Activated T-cell treated with anti-CD3 and anti-CD28 coated beads for 4 hours (primary cell): ENCODE results near the gene NPR3.

ENCODE experiments used
- DNase-seq: peaks from one replicate; pipeline ENCODE4 v3.0.0-alpha.2; 2020

The NPR3 gene

GRCh38 chr5:32712481-32713360 lies 1.6 kb downstream of the NPR3 start:
- no peak for DNase-seq

- DNase-seq = no peak
Measured at GRCh38 chr5:32713361-32713769, 2.2 kb downstream of the NPR3 start.

GRCh38 chr5:32713770-32714381 lies 2.8 kb downstream of the NPR3 start:
- no peak for DNase-seq

- DNase-seq = no peak
Measured at GRCh38 chr5:32714836-32715235, 3.7 kb downstream of the NPR3 start.

- no peak for DNase-seq
Measured at GRCh38 chr5:32720300-32720699, 9.2 kb downstream of the NPR3 start.

- DNase-seq = no peak
Measured at GRCh38 chr5:32721626-32722025, 10.5 kb downstream of the NPR3 start.

GRCh38 chr5:32722957-32723356 lies 11.8 kb downstream of the NPR3 start:
- no peak for DNase-seq

GRCh38 chr5:32724526-32724925 lies 13.4 kb downstream of the NPR3 start:
- no peak for DNase-seq

GRCh38 chr5:32726086-32726557 lies 15.0 kb downstream of the NPR3 start:
- no peak for DNase-seq

GRCh38 chr5:32729651-32730050 lies 18.5 kb downstream of the NPR3 start:
- DNase-seq = no peak

GRCh38 chr5:32733590-32734340 lies 22.6 kb downstream of the NPR3 start:
- DNase-seq = no peak

- DNase-seq = no peak
Measured at GRCh38 chr5:32734827-32735378, 23.8 kb downstream of the NPR3 start.

GRCh38 chr5:32735512-32735911 lies 24.4 kb downstream of the NPR3 start:
- no peak for DNase-seq

- no peak for DNase-seq
Measured at GRCh38 chr5:32736842-32737241, 25.7 kb downstream of the NPR3 start.

GRCh38 chr5:32740651-32741050 lies 29.5 kb downstream of the NPR3 start:
- no peak for DNase-seq

- DNase-seq = no peak
Measured at GRCh38 chr5:32745317-32745716, 34.2 kb downstream of the NPR3 start.

GRCh38 chr5:32752411-32752810 lies 41.3 kb downstream of the NPR3 start:
- DNase-seq = no peak

GRCh38 chr5:32753051-32753450 lies 41.9 kb downstream of the NPR3 start:
- no peak for DNase-seq

GRCh38 chr5:32753765-32754164 lies 42.6 kb downstream of the NPR3 start:
- DNase-seq = no peak

- DNase-seq = no peak
Measured at GRCh38 chr5:32754284-32754683, 43.2 kb downstream of the NPR3 start.

GRCh38 chr5:32760091-32760509 lies 49.0 kb downstream of the NPR3 start:
- DNase-seq = no peak

GRCh38 chr5:32765266-32765665 lies 54.1 kb downstream of the NPR3 start:
- DNase-seq = no peak

GRCh38 chr5:32767948-32768467 lies 56.9 kb downstream of the NPR3 start:
- no peak for DNase-seq
